HG02938 (cell line): Measurements from ENCODE around the gene MORN1.
"Not testable (repeated sequence)": the region's sequence is repeated elsewhere in the genome, so short reads cannot be mapped to it uniquely, and the experiment has no call there.

Experiments used
- ATAC-seq: cut with Tn5 transposase; IDR thresholded peaks from one replicate; pipeline ENCODE4 v1.9.1; 2021; ENCODE audit warnings: mild to moderate bottlenecking, moderate library complexity; ENCODE audit not compliant: unreplicated experiment

The MORN1 gene

DNA sequence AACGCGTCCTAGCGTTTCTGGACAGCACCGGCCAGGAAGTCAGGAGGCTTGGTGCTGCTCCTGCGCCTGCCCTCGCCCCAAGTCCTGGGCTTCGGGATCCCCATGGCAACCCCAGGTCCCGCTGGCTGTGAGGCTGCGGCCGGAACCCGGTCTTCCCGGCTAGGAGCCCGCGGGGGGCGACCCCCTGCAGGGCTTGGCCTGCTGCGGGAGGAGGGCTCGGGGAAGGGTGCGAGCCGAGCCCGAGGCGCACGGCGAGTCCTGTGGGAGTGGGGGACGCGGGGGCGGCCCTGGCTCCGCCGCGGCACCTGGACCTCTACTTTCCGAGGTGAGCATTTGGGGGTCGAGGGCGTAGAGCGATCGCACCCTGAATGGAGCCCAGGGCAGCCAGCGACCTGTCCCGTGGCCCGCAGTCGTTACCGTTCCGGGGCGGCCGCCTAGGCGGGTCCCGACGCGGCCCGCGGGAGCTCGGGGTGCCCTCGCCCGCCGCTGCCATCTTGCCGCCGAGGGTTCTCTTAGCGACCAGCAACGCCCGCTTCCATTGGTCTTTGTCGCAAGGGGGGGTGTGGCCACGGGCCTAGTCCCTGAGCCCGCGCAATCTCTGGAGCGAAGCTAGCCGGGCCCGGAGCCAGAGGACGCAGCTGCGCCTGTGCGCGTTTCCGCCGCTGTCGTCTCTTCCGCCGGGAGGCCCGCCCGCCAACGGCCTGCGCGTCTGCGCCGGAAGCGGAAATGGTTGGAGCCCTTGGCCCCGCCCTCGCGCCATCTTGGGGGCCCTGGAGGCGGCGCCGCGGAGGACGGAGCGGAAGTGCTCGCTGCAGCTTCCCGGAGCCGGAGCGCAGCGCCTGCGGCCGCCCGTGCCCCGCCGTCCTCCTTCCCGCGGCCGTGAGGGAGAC lies at the start of gene MORN1, which contains the start of gene RER1:
Gene MORN1 (minus strand): TSS at position 514 of the 890 bp plus-strand sequence. CDS start 21 bp downstream, at position 493.
Gene RER1 (plus strand): TSS at position 801 of the 890 bp plus-strand sequence. CDS start 3,950 bp downstream, outside the sequence.
- peak; percentile 94 for ATAC-seq

DNA sequence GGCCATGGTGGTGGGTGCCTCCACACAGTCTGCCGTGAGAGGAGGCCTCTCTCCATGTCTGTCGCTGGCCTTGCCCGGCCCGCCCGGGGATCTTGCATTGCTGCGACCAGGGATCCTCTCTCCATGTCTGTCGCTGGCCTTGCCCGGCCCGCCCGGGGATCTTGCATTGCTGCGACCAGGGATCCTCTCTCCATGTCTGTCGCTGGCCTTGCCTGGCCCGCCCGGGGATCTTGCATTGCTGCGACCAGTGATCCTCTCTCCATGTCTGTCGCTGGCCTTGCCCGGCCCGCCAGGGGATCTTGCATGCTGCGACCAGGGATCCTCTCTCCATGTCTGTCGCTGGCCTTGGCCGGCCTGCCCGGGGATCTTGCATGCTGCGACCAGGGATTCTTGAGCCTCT lies 49.0 kb upstream of the MORN1 start:
- ATAC-seq: not testable (repeated sequence)

DNA sequence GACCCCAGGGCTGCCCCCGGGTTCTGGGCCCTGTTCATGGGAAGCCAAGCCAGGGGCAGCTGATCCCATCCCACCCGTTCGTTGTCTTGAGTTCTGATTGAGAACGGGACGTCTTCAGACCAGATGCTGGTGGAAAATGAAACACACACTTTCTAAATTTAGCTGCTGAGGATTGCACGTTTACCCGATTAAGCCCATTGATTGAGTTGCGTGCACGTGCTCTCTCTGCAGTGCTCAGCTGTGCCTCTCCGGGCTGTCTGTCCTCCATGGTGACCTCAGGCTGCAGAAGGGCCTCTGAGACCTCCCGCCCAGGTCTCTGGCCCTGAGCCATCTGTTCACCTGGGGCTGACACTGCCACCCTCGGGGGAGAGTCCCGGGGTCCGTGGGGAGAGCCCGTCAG lies 48.0 kb upstream of the MORN1 start:
- ATAC-seq: no peak

DNA sequence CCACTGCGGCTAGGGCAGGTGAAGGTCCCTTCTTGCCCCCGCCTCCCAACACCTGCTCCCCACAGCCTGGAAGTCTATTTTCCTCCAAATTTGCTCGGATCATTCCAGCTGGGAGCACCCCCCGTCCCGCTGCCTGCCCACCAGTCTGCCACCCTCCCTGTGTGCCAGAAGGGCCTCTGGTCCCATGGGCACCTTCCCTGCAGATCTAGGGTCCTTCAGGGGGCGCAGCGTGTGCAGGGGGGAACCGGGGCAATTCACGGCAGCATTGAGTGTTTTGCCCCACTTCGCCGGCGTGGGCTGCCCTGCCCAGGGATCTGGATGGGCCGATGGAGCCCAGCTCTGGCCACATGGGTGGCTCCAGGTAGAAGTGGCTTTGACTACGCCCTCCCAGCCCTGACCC lies 47.3 kb upstream of the MORN1 start:
- no peak for ATAC-seq

DNA sequence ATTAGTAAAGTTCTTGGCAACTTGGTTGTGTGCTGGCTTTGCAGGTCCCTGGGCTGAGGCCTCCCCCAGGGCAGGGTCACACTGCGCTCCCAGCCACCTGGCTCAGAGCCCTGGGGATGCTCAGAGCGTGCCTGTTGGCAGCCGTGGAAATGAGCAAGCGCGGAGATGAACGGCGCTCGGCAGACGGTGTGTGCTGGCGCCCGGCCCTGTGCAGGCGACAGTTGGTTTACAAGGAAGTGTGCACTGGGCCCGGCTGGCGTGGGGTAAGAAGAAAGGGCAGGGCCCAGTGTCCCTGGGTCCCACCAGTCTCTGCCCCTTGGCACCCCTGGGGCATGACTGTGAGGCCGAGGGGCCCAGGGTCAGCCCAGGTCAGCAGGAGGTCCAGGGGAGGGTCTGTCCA lies 46.7 kb upstream of the MORN1 start:
- ATAC-seq: no peak

DNA sequence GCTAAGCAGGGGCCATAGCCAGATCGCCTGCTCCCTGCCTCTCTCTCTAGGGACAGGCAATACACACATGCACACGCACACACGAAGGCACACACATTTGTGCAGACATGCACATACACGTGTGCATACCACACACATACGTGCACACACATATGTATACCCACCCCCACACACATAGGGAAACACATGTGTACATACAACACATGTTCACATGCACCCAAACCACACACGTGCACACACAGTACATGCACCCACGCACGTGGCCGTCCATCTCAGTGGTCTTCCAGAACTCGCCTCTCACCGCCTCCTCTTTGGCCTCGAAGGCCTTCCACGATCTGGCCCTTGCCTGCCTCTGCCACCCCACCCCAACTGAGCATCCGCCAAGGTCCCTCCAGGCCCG lies 46.3 kb upstream of the MORN1 start:
- ATAC-seq: no peak

DNA sequence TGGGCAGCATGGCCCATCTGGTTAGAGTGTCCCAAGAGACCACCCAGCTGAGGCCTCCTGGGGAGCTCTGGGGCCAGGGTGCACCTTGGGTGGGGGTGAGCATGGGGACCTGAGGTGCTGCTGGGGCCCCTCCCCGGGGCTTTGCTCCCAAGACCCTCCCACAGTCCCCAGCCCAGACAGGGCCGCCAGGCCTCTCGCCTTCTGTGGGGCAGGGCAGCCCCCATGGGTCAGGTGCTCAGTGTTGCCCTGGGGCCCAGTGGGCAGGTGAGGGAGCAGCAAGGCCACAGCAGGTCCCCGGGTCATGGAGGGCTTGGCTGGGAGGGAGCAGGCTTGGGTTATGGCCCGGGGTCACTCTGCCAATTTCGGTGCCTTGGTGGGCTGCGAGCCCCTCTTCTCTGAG lies 45.5 kb upstream of the MORN1 start:
- no peak for ATAC-seq

DNA sequence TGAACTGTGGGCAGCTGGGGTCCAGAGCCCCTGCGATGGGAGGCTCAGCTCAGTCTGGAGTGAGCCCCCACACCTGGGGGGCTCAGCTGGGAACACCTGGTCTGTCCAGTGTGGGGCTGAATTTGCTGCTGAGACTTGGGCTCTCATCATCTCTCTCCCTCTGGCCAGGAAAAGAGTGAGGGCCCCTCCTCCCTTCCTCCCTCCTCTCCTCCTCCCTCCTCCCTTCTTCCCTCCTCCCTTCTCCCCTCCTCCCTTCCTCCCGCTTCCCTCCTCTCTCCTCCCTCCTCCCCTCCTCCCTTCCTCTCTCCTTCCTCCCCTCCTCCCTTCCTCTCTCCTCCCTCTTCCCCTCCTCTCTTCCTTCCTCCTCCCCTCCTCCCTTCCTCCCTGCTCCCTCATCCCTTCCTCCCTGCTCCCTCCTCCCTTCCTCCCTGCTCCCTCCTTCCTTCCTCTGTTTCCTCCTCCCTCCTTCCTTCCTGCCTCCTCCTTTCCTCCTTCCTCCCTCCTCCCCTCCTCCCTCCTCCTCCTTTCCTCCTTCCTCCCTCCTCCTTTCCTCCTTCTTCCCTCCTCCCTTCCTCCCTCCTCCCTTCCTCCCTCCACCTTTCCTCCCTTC lies 44.5 kb upstream of the MORN1 start:
- no peak for ATAC-seq

DNA sequence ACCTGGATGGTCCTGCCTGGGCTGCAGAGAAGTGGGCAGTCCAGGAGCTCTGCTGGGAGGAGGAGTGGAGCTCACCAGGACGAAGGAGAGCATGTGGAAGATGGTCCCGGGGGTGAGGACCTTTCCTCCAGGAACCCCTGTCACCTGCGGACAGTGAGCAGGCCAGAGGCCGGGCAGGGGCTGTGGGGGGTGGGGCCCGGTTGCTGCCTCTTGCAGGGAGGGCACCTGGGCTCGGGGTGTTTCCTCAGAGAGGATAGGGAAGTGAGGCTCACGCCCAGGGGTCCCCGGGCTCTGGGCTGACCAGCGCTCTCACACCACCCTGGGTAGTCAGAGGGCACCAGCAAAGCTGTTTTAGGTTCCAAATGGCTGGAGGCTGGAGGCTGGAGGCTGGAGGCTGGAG lies 43.7 kb upstream of the MORN1 start:
- no peak for ATAC-seq

DNA sequence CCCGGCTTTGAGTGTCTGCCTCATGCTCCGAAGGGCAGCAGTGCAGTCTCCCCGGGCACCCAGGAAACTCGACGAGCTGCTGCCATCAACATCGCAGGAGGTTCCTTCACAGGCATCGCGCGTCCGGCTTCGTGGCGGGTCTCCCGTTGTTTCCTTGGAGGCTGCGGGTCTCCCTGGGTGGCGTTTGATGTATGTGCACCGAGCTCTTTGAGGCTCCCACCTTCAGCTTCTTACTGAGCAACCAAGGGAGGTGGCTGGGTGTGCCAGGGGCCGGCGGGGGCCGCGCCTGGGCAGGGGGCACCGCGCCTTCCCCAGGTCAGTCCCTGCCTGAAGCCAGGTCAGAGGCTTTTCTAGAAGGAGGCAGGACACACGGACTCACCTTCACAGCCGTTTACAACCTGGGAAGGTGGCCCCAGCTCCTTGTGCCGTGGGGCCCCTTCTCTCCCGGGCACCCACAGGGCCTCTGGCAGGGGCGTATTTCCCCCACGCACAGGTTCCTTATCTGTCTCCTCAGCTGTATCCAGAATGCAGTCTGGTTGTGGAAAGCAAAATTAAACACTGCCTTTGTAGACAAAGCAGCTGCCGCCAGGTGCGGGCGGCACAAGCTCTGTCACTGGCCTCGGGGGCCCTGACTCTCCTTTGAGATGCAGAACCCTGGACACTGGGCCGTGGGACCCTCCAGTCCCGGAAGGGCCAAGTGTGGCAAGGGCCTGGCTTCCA lies 42.7 kb upstream of the MORN1 start:
- ATAC-seq: no peak

DNA sequence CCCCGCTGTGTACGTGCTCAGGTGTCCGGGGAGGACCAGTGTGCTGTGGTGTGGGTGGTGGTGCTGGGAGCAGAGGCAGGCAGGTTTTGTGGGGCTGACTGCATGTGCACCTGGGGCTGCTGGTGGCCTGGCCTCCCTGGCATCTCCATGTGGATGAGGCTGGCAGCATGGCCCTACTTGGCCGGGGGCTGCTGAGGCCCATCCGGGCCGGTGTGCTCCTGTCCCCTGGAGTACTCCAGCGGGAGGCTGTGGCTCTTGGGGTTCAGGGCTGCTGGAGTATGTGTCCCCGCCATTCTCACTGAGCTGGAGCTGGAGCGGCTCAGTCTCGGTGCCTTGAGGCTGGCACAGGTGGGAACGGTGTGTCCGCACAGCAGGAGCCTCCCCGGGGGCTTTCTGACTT lies 41.8 kb upstream of the MORN1 start:
- ATAC-seq: no peak

DNA sequence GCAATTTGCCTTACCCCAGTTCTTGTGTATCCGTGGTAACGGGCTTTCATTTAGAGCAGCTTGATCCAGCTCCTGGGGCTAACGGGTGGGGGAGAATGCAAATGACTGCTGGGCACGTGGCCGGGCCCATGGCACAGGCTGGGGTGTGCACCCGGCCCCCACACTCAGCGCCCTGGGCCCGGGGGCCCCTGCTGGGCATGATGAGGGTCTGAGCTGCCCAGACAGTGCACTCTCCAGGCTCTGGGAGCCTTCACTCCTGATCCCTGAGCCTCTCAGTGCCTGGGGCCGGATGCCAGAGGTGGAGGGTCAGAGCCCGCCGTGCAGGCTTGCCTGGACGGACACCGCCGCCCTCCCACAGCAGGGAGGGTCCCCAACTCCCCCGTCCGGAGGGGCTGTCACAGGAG lies 41.1 kb upstream of the MORN1 start:
- ATAC-seq: no peak

DNA sequence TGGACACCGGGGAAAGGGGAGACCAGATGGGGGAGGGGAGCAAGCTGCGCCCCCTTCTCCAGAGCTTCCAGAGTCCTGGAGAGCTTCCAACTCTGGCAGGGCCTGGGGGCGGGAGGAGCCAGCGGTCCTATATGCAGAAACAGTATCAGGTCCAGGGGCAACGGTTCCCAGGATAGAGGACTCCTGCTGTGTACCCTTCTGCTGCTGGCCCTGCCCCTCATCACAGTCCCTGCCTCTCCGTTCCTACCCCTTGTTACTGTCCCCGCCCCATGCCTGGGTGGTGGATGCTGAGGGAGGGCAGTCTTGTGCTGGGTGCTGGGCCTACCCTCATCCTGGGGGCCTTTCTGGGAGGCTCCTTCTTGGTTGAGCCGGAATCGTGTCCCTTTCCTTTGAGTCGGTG lies 40.2 kb upstream of the MORN1 start:
- no peak for ATAC-seq

DNA sequence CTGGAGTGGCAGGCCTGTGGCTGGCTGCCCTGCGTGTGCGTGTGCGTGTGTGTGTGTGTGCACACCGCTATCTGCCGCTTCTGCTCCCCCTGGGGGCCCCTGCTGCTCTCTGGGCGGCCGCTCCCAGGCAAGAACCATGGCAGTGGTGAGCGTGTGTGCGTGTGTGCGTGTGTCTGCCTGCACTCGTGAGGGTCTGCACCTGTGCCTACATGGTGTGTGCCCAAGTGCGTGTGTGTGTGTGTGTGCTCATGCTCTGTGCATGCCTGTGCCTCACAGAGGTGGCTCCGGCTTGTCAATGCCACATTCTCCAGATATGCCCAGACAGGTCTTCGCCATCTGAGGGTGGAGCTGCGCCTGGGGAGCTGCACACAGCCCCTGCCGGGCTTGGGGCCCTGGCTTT lies 39.7 kb upstream of the MORN1 start:
- ATAC-seq: no peak

DNA sequence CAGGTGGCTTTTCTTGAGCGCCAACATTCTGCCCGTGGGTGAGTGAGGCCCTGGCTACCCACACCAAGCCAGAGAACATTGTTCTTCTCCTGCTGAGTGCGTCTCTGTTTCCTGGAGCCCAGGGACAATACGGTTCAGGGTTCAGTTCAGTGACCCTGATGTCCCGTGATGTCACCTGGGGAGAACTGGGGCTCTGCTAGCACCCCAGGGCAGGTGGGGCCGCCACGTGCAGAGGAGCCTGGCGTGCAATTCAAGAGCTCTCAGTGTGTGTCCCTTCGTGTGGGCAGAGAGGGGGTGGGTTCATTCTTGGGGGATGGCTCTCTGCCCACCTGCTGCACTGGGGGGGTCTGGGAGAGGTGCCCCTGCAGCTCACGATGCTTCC lies 39.2 kb upstream of the MORN1 start:
- ATAC-seq: no peak

DNA sequence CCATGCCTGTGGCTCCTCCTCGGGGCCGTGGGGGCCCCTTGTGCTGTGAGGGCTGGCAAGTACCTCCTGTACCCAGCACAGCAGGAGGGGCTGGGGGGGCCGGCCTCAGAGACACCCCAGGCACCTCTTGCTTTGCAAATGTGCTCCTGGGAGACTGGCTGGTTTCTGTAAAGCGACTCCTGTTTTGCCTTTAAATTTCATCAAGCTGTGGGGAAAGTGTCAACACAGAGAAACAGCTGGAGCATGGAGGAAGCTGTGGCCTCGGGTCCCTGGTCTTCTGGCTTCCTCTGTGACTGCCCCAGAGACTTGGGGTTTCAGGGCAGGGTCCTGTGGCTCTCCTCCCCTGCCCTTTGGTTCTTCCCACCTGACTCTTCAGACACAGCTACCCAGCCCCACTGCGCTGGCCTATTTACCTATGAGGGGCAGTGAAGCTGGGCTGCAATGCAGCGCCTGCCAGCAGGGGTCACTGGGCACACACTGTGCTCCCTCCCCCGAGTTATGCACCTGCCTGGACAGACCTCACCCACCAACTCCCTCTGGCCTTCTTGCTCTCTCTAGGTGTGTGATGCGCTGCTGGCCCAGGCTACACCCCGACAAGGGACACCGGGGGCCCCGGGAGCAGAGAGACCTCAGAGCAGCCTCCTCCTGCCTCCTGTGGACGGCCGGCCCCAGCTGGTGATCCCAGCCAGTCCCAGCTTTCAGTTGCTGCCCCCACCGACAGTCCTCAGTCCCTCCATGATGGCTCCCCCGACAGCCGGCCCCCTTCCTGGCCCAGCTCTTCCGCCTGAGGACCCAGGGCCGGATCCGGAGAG lies 38.6 kb upstream of the MORN1 start:
- ATAC-seq: no peak

DNA sequence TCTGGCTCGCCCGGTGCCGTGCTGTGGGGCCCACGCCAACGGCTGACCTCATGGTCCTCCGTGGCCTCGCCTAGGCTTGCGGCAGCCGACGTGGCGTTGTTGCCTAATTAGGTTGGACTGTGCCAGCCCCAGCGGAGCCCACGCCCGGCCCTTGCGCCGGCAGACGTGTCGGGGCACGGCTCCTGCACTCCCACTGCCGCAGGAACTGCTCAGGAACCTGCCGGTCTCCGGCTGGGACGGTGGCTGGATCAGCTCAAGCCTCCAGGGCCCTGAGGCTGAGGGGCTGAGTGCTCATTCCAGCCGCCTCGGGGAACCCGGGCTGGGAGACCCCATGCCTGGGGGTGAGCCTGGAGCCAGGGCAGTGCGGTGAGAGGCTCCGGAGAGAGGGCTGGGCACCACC lies 37.1 kb upstream of the MORN1 start:
- no peak for ATAC-seq

DNA sequence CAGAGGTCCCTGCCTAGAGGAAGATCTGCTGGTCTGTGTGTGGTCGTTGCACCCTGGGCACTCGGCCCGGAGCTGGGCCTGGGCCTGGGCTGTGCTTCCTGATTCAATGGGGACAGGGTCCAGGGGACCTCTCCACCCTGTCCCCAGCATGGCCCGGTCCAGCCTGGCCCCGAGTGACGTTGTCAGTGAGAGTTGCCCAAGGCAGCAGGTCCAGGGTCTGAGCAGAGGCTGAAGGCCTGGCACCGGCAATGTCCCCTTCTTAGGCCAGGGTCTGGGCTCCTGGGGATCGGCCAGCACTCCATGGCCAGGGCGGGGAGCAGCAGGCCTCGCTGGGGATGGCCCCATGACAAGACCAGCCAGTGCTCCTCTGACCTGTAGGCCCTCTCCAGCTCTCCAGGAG lies 36.6 kb upstream of the MORN1 start:
- no peak for ATAC-seq

DNA sequence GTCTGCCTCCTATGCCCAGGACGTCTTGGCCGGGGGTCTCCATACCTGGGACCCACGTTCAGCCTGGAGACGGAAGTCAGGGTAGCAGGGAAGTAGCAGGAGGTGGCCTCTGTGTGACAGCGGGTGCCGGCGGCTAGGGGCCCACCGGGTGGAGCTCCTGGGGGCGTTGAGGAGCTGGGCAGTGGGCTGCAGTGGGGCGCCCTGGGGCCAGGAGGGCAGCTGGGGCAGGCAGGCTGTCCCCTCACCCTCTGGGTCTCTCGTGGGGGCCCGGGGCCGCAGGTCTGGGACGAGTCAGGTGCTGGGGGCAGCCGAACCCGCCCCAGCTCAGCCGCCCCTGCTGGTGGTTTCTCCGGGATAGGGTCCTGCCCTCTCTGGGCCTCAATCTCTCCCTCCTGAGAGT lies 35.7 kb upstream of the MORN1 start:
- ATAC-seq: no peak

DNA sequence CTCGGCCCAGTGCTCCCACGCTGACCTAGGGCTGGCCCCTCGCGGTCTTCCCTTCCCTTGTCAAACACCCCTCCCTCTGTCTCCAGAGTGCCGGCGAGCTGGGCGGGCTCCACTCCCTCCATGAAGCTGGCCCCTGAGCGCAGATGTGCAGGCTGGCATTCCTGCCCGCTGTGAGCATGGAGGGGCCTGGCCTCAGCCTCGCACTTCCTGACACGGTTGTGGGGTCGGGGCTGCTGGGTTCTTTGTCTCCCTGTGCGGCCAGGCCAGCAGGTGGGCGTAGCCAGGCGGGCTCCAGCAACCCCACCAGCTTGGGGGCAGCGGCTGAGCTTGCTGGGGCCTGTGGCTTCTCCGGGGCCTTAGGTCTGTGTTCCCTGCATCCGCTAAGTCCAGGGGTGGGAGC lies 35.2 kb upstream of the MORN1 start:
- ATAC-seq: no peak

DNA sequence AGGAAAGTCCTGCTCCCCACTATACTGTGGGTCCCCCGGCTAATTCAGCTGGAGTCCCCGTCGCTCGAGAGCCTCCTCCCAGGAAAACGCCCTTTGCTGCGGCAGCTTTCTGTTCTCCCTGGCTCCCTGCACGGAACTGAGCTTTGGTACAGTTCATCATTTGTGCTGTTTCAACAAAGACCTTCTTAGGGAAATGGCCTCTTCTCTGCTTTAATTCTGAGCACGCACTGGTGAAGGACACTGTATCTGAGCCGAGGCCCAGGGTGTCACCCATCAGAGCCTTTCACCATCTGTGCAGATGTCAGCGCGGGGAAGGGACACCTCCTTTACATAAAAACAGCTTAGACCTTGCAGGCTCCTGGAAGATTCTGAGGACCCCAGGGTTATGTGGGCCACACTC lies 34.5 kb upstream of the MORN1 start:
- ATAC-seq: no peak
